ENCODE measurements around the gene SECTM1.

SECTM1 gene

GRCh38 chr17:82299452-82299851, 34.1 kb downstream of the SECTM1 start:
- no peak for DNase-seq (ENCODE audit: low read depth)

GRCh38 chr17:82298538-82299421, 34.8 kb downstream of the SECTM1 start:
- DNase-seq (ENCODE audit: low read depth), result no peak

GRCh38 chr17:82297714-82298537, 35.6 kb downstream of the SECTM1 start:
- peak; percentile 76 for DNase-seq (ENCODE audit: low read depth)

- peak; percentile 81 for DNase-seq (ENCODE audit: low read depth)
Observed at GRCh38 chr17:82297280-82297713, 36.3 kb downstream of the SECTM1 start.

GRCh38 chr17:82296511-82297279, 36.9 kb downstream of the SECTM1 start:
- DNase-seq (ENCODE audit: low read depth), result no peak

- no peak for DNase-seq (ENCODE audit: low read depth)
Observed at GRCh38 chr17:82295472-82295814, 38.1 kb downstream of the SECTM1 start.

- DNase-seq (ENCODE audit: low read depth), result no peak
Observed at GRCh38 chr17:82294064-82294773, 39.3 kb downstream of the SECTM1 start.

GRCh38 chr17:82292251-82293154, 41.1 kb downstream of the SECTM1 start:
- DNase-seq (ENCODE audit: low read depth), result peak; percentile 92

GRCh38 chr17:82291582-82292250, 41.9 kb downstream of the SECTM1 start:
- DNase-seq (ENCODE audit: low read depth), result no peak

- no peak for DNase-seq (ENCODE audit: low read depth)
Observed at GRCh38 chr17:82287868-82288801, 45.4 kb downstream of the SECTM1 start.

- DNase-seq (ENCODE audit: low read depth), result no peak
Observed at GRCh38 chr17:82287013-82287867, 46.3 kb downstream of the SECTM1 start.

GRCh38 chr17:82285141-82285540, 48.4 kb downstream of the SECTM1 start:
- no peak for DNase-seq (ENCODE audit: low read depth)

GRCh38 chr17:82283208-82283749, 50.3 kb downstream of the SECTM1 start:
- DNase-seq (ENCODE audit: low read depth), result peak; percentile 41

GRCh38 chr17:82282239-82283207, 51.0 kb downstream of the SECTM1 start:
- DNase-seq (ENCODE audit: low read depth), result no peak

GRCh38 chr17:82281502-82282238, 51.9 kb downstream of the SECTM1 start:
- no peak for DNase-seq (ENCODE audit: low read depth)

GRCh38 chr17:82281076-82281475, 52.5 kb downstream of the SECTM1 start:
- DNase-seq (ENCODE audit: low read depth), result no peak

All from non-pigmented ciliary epithelial cell (primary cell).